Measurements from ENCODE around the gene FBXO47.

GRCh38 chr17:38910325-38910724 is 56.9 kb downstream of the FBXO47 start:
- TF ChIP-seq CTCF (IDR thresholded peaks at IDR 0.05): no peak
- no peak for TF ChIP-seq POLR2A (IDR thresholded peaks at IDR 0.05)
